OCI-LY1 (cell line): ENCODE data around the gene SMPD3.

Experiments
- H2AFZ ChIP-seq: fragments of 200-600 bp; sonication (generic), shearing (Covaris generic); 2 replicates; pipeline ENCODE4 v1.6.0; 2014; ENCODE audit warnings: antibody characterized with exemption, mild to moderate bottlenecking, low read length
- H3F3A ChIP-seq: fragments of 200-600 bp; sonication (generic), shearing (Covaris generic); 2 replicates; pipeline ENCODE4 v1.6.0; 2014; ENCODE audit warnings: mild to moderate bottlenecking, antibody characterized with exemption, low read length, moderate library complexity; ENCODE audit not compliant: insufficient read depth
- H3K27ac ChIP-seq: fragments of 200-600 bp; sonication (generic); 2 replicates; pipeline ENCODE4 v1.5.1; 2014; ENCODE audit warnings: low read length, mixed run types, mild to moderate bottlenecking, low read depth; ENCODE audit not compliant: poor library complexity, severe bottlenecking
- H3K27me3 ChIP-seq: fragments of 200-600 bp; sonication (generic); 2 replicates; pipeline ENCODE4 v1.6.0; 2014; ENCODE audit warnings: antibody characterized with exemption, mild to moderate bottlenecking, low read length, moderate library complexity; ENCODE audit not compliant: insufficient read depth
- H3K36me3 ChIP-seq: fragments of 200-600 bp; sonication (generic); 2 replicates; pipeline ENCODE4 v1.6.1; 2014; ENCODE audit warnings: mild to moderate bottlenecking, antibody characterized with exemption, low read length, moderate library complexity, mixed read lengths; ENCODE audit not compliant: insufficient read depth
- H3K4me1 ChIP-seq: fragments of 200-600 bp; sonication (generic); 2 replicates; pipeline ENCODE4 v1.5.1; 2014; ENCODE audit warnings: mild to moderate bottlenecking, low read length, moderate library complexity; ENCODE audit not compliant: insufficient read depth, severe bottlenecking
- H3K4me2 ChIP-seq: fragments of 200-600 bp; sonication (generic), shearing (Covaris generic); 2 replicates; pipeline ENCODE4 v1.6.1; 2014; ENCODE audit warnings: low read length
- H3K4me3 ChIP-seq: fragments of 200-600 bp; sonication (generic); 2 replicates; pipeline ENCODE4 v1.5.1; 2014; ENCODE audit warnings: low read length, low read depth, mild to moderate bottlenecking, mixed read lengths; ENCODE audit not compliant: poor library complexity, severe bottlenecking
- H3K79me2 ChIP-seq: fragments of 200-600 bp; shearing (Covaris generic); 2 replicates; pipeline ENCODE4 v1.6.1; 2016; ENCODE audit warnings: mixed run types, low read length, mixed read lengths; ENCODE audit not compliant: insufficient read depth
- H3K9ac ChIP-seq: fragments of 200-600 bp; sonication (generic), shearing (Covaris generic); 2 replicates; pipeline ENCODE4 v1.6.1; 2014; ENCODE audit warnings: mild to moderate bottlenecking, low read length, mixed read lengths
- H3K9me2 ChIP-seq: fragments of 200-600 bp; sonication (generic), shearing (Covaris generic); 2 replicates; pipeline ENCODE4 v1.6.1; 2014; ENCODE audit warnings: low read depth, mild to moderate bottlenecking, low read length, mixed read lengths
- H3K9me3 ChIP-seq: fragments of 200-600 bp; shearing (Covaris generic); 2 replicates; pipeline ENCODE4 v1.6.1; 2014; ENCODE audit warnings: low read length, mixed read lengths
- H4K20me1 ChIP-seq: fragments of 200-600 bp; sonication (generic), shearing (Covaris generic); 2 replicates; pipeline ENCODE4 v1.6.0; 2016; ENCODE audit warnings: mild to moderate bottlenecking, low read length; ENCODE audit not compliant: insufficient read depth
- CTCF ChIP-seq: fragments of 200-600 bp; sonication (generic), shearing (Covaris generic); IDR thresholded peaks from 2 replicates; pipeline ENCODE4 v1.5.1; 2017; ENCODE audit warnings: mild to moderate bottlenecking, antibody characterized with exemption, low read length, moderate library complexity, mixed read lengths
- EZH2 ChIP-seq: fragments of 200-600 bp; sonication (generic), shearing (Covaris generic); IDR thresholded peaks from 2 replicates; pipeline ENCODE4 v1.8.0; 2017; ENCODE audit warnings: borderline replicate concordance, mixed run types, mild to moderate bottlenecking, antibody characterized with exemption, low read length, moderate library complexity, mixed read lengths

The SMPD3 gene

DNA sequence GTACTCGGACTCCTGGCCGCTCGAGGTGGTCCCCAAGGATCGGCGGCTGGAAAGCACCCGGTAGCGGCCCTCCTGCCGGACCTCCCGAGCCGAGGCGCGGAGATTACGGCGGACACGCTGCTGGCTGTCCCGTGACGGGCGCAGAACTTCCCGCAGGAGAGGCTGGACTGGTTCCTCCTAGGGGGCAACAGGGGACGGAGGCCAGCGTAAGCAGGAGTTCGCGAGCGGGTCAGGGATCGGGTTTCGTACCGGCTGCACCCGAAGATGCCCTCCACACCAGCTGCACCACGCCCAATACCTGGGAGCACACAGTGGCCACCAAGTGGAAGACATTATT is 137.9 kb downstream of the SMPD3 start:
- no peaks in the 10 kb centered on the region for H3F3A ChIP-seq
- H3K4me1 ChIP-seq = peaks cover 36% of the 10 kb centered on the region
- no peaks in the 10 kb centered on the region for H4K20me1 ChIP-seq
- H3K9ac ChIP-seq = peak overlapping the region; percentile 82
- peaks cover 49% of the 10 kb centered on the region for H3K36me3 ChIP-seq
- H3K9me3 ChIP-seq = no peaks in the 10 kb centered on the region
- no peak for TF ChIP-seq EZH2
- TF ChIP-seq CTCF = no peak
- peak overlapping the region; percentile 61 for H3K27ac ChIP-seq
- H3K9me2 ChIP-seq = no peaks in the 10 kb centered on the region
- peak overlapping the region; percentile 92 for H3K4me2 ChIP-seq
- peak overlapping the region; percentile 83 for H3K4me3 ChIP-seq
- H3K79me2 ChIP-seq = peaks cover 29% of the 10 kb centered on the region
- no peaks in the 10 kb centered on the region for H3K27me3 ChIP-seq
- no peak overlapping the region for H2AFZ ChIP-seq

- peak overlapping the region; percentile 82 for H3K9ac ChIP-seq
- no peaks in the 10 kb centered on the region for H3F3A ChIP-seq
- no peaks in the 10 kb centered on the region for H3K27me3 ChIP-seq
- H3K36me3 ChIP-seq = peaks cover 51% of the 10 kb centered on the region
- no peak overlapping the region for H2AFZ ChIP-seq
- H3K9me2 ChIP-seq = no peaks in the 10 kb centered on the region
- no peaks in the 10 kb centered on the region for H4K20me1 ChIP-seq
- H3K9me3 ChIP-seq = no peaks in the 10 kb centered on the region
- H3K79me2 ChIP-seq = peaks cover 29% of the 10 kb centered on the region
- peaks cover 36% of the 10 kb centered on the region for H3K4me1 ChIP-seq
- TF ChIP-seq CTCF (no peak), EZH2 (no peak)
- peak overlapping the region; percentile 92 for H3K4me2 ChIP-seq
- peak overlapping the region; percentile 83 for H3K4me3 ChIP-seq
- H3K27ac ChIP-seq = peak overlapping the region; percentile 61
Measured at GRCh38 chr16:68309799-68310198, 138.5 kb downstream of the SMPD3 start.
